SK-N-SH (cell line): ENCODE results near the gene GNG13. TPM values are rescaled to one million over a fixed set of nuclear protein-coding genes. Genes with fewer than 3 reads are reported as not detected.

Source experiments
- CTCF ChIA-PET: fragments of 300-600, 350-600 bp; formaldehyde crosslinking; extraction: SDS; loops from one replicate; lab custom pipeline; 2021; lab: Yijun Ruan, JAX
- POLR2A ChIA-PET: fragments of 350-600 bp; sonication (Branson Sonifier 250); formaldehyde crosslinking; extraction: SDS; loops from one replicate; lab custom pipeline; 2020; ENCODE audit warnings: antibody characterized with exemption, inconsistent platforms; lab: Yijun Ruan, JAX
- DNase-seq: peaks from one replicate; pipeline ENCODE4 v3.0.0; 2012
- H2AFZ ChIP-seq: fragments of 200-600 bp; sonication (generic); 2 replicates; pipeline ENCODE4 v1.8.1; 2016; ENCODE audit warnings: antibody characterized with exemption, mild to moderate bottlenecking, low read depth
- H3F3A ChIP-seq: fragments of 200-600 bp; sonication (generic); replicated peaks from 2 replicates; pipeline ENCODE3; 2016; ENCODE audit warnings: antibody characterized with exemption, mild to moderate bottlenecking; ENCODE audit not compliant: insufficient read depth
- H3K27ac ChIP-seq, 2 experiments: fragments of 200-500 bp in 1 of 2; fragments of 200-600 bp in 1 of 2; sonication (Bioruptor generic) in 1 of 2; sonication (generic), shearing (Covaris generic) in 1 of 2; 2 replicates each; pipeline versions ENCODE4 v1.5.1 to v1.6.1; 2014 to 2016; ENCODE audit warnings: low read depth in 2 of 2, inconsistent platforms in 1 of 2, low read length in 1 of 2, mild to moderate bottlenecking in 1 of 2, mixed read lengths in 1 of 2
- H3K27me3 ChIP-seq: fragments of 200-600 bp; sonication (generic), shearing (Covaris generic); 2 replicates; pipeline ENCODE4 v1.6.1; 2016; ENCODE audit warnings: mixed run types; ENCODE audit not compliant: insufficient read depth
- H3K36me3 ChIP-seq, 2 experiments: fragments of 200-500 bp in 1 of 2; fragments of 200-600 bp in 1 of 2; sonication (Bioruptor generic) in 1 of 2; sonication (generic) in 1 of 2; replicated peaks in 1 of 2; 2 replicates each; pipeline versions ENCODE3 to v1.5.1; 2014 to 2016; ENCODE audit warnings: low read length in 1 of 2, mild to moderate bottlenecking in 1 of 2; ENCODE audit not compliant: insufficient read depth in 2 of 2, control insufficient read depth in 1 of 2
- H3K4me1 ChIP-seq, 2 experiments: fragments of 200-500 bp in 1 of 2; fragments of 200-600 bp in 1 of 2; sonication (Bioruptor generic) in 1 of 2; sonication (generic), shearing (Covaris generic) in 1 of 2; 2 replicates each; pipeline versions ENCODE4 v1.5.1 to v1.6.1; 2014 to 2016; ENCODE audit warnings: low read depth in 1 of 2, low read length in 1 of 2, mixed run types in 1 of 2; ENCODE audit not compliant: insufficient read depth in 2 of 2, control insufficient read depth in 1 of 2
- H3K4me2 ChIP-seq: fragments of 200-600 bp; sonication (generic), shearing (Covaris generic); 2 replicates; pipeline ENCODE4 v1.6.1; 2017; ENCODE audit warnings: mixed run types
- H3K4me3 ChIP-seq, 2 experiments: fragments of 200-500 bp in 1 of 2; fragments of 200-600 bp in 1 of 2; sonication (Bioruptor generic) in 1 of 2; sonication (generic), shearing (Covaris generic) in 1 of 2; 2 replicates each; pipeline versions ENCODE4 v1.5.1 to v1.8.1; 2014 to 2016; ENCODE audit warnings: low read depth in 2 of 2, inconsistent platforms in 1 of 2, low read length in 1 of 2, mild to moderate bottlenecking in 1 of 2, mixed read lengths in 1 of 2, moderate library complexity in 1 of 2
- H3K79me2 ChIP-seq: fragments of 200-600 bp; sonication (generic); 2 replicates; pipeline ENCODE4 v1.8.1; 2017; ENCODE audit warnings: mild to moderate bottlenecking; ENCODE audit not compliant: insufficient read depth
- H3K9ac ChIP-seq: fragments of 200-600 bp; sonication (generic); 2 replicates; pipeline ENCODE4 v1.6.1; 2017; ENCODE audit warnings: mixed run types
- H3K9me2 ChIP-seq: fragments of 200-600 bp; sonication (generic); 2 replicates; pipeline ENCODE4 v1.6.1; 2017; ENCODE audit warnings: mixed run types
- H3K9me3 ChIP-seq: fragments of 200-600 bp; sonication (generic); 2 replicates; pipeline ENCODE4 v1.6.1; 2017; ENCODE audit warnings: mixed run types, mild to moderate bottlenecking, moderate library complexity
- H4K20me1 ChIP-seq: fragments of 200-600 bp; sonication (generic); 2 replicates; pipeline ENCODE4 v1.6.1; 2017; ENCODE audit warnings: mild to moderate bottlenecking, mixed run types; ENCODE audit not compliant: insufficient read depth
- ELF1 ChIP-seq: IDR thresholded peaks from 2 replicates; pipeline ENCODE4 v1.4.0; 2012
- EZH2phosphoT487 ChIP-seq: fragments of 200-600 bp; sonication (generic); IDR thresholded peaks from 2 replicates; pipeline ENCODE4 v1.6.1; 2017; ENCODE audit warnings: low read depth, mixed run types, mild to moderate bottlenecking, antibody characterized with exemption, moderate library complexity, borderline replicate concordance
- FOSL2 ChIP-seq: IDR thresholded peaks from 2 replicates; pipeline ENCODE4 v1.4.0; 2012; ENCODE audit warnings: low read depth, mild to moderate bottlenecking, moderate library complexity, borderline replicate concordance
- FOXJ3 ChIP-seq: sonication (generic); formaldehyde crosslinking; IDR thresholded peaks from 2 replicates; pipeline ENCODE4 v1.5.1; 2020; ENCODE audit warnings: mild to moderate bottlenecking, missing genetic modification reagents
- GABPA ChIP-seq: IDR thresholded peaks from 2 replicates; pipeline ENCODE4 v1.4.0; 2012; ENCODE audit warnings: low read depth, mild to moderate bottlenecking
- MAX ChIP-seq: IDR thresholded peaks from 2 replicates; pipeline ENCODE4 v1.4.0; 2012; ENCODE audit warnings: low read depth
- MEF2A ChIP-seq: IDR thresholded peaks from 2 replicates; pipeline ENCODE4 v1.4.0; 2012; ENCODE audit warnings: low read depth, borderline replicate concordance
- MXI1 ChIP-seq: IDR thresholded peaks from 2 replicates; pipeline ENCODE4 v1.6.1; 2012; ENCODE audit warnings: mild to moderate bottlenecking, low read depth, low read length, improper control_type of control experiment
- POLR2AphosphoS5 ChIP-seq: IDR thresholded peaks from 2 replicates; pipeline ENCODE4 v1.6.1; 2012; ENCODE audit warnings: low read depth, low read length
- RXRA ChIP-seq: IDR thresholded peaks from 2 replicates; pipeline ENCODE4 v1.4.0; 2012; ENCODE audit warnings: low read depth, mild to moderate bottlenecking, borderline replicate concordance
- SMC3 ChIP-seq: IDR thresholded peaks from 2 replicates; pipeline ENCODE4 v1.6.1; 2012; ENCODE audit warnings: low read depth, low read length, improper control_type of control experiment
- TAF1 ChIP-seq: IDR thresholded peaks from 2 replicates; pipeline ENCODE4 v1.6.1; 2012; ENCODE audit warnings: low read depth, mild to moderate bottlenecking, low read length, moderate library complexity, borderline replicate concordance
- TEAD4 ChIP-seq: IDR thresholded peaks from 2 replicates; pipeline ENCODE4 v1.4.0; 2012; ENCODE audit warnings: mild to moderate bottlenecking, borderline replicate concordance; ENCODE audit not compliant: insufficient read depth
- USF2 ChIP-seq: fragments of 150-350 bp; IDR thresholded peaks from 2 replicates; pipeline ENCODE4 v1.6.1; 2017; ENCODE audit warnings: antibody characterized with exemption, low read length, low read depth, borderline replicate concordance
- YY1 ChIP-seq: IDR thresholded peaks from 2 replicates; pipeline ENCODE4 v1.4.0; 2012; ENCODE audit warnings: low read depth, mild to moderate bottlenecking
- WGBS: methylation state at CpG from one replicate; pipeline ENCODE4 v1.1.6; 2017; ENCODE audit warnings: low lambda C conversion rate; 5-methylcytosine and 5-hydroxymethylcytosine counted together
- polyA plus RNA-seq, 3 experiments: library from polyadenylated mRNA; depleted of rRNA; stranded (reverse); fragments of >200 nt; gene quantifications; 2 replicates each; pipeline ENCODE4 v1.2.3, GENCODE V29; 2012
- TF ChIP-seq, protein P1 (sequence below): IDR thresholded peaks from 2 replicates; pipeline ENCODE4; 2012
- TF ChIP-seq, protein P2 (sequence below): IDR thresholded peaks from 2 replicates; pipeline ENCODE4 v1.4.0; 2012; ENCODE audit warnings: low read depth, borderline replicate concordance

The GNG13 gene
- polyA plus RNA-seq, 1 of the 3 experiments (the other 2 are of a cell fraction), result not detected

DNA sequence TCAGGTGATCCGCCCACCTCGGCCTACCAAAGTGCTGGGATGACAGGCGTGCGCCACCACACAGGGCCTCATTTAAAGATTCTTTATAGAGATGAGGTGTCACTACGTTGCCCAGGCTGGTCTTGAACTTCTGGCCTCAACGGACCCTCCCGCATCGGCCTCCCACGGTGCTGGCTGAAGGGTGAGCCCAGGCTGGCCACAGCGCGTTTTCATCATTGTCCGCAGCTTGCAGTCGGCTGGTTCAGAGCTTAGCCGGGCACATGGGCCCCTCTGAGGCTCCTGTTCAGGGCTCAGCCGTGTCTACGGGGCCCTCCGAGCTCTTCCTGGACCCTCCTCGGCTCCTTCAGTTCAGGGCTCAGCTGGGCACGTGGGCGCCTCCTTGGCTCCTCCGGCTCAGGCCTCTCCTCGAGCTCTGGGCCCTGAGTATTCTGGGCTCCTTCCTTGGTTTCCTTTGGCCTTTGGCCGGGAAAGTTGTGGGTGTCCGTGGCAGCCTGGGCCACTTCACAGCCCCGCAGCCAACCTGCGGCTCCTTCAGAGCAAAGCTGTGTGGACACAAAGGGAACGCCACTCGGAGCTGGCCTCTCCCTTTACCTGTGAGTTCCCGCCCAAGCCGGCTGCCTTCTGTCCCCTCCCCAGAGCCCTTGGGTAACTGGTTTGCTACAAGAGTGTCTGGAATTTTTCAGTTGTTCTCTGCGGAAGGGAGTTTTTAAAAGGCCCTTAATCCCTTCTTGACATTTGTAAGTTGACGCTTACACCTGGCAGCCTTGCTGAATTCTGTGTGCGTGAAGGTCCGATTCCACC is 41.2 kb downstream of the GNG13 start (continued):
- no peak for TF ChIP-seq POLR2AphosphoS5

DNA sequence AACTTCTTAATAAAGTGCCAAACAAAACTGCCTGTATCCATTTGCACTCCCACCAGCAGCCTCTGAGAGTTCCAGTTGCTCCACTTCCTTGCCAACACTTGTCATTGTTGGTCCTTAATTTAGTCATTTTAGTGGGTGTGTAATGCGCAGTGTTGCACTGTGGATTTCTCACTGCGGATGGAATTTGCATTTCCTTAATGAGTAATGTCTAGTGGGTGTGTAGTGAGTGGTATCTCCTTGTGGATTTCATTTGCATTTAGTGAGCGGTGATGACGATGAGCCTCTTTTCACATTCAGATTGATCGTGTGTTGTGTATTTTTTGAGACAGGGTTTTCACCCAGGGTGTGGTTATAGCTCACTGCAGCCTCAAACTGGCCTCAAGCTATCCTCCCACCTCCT is 44.1 kb downstream of the GNG13 start:
- no peaks in the 10 kb centered on the region for H3K4me1 ChIP-seq
- H3K9me3 ChIP-seq, result peaks cover 3% of the 10 kb centered on the region; the same call in 1 of the 2 replicates
- H3K9me2 ChIP-seq, result no peaks in the 10 kb centered on the region
- WGBS, result 72% methylated on average over 5 of the region's 5 CpGs
- H3K27me3 ChIP-seq, result no peaks in the 10 kb centered on the region
- H3K27ac ChIP-seq, result no peak overlapping the region
- H3K79me2 ChIP-seq, result no peaks in the 10 kb centered on the region
- H3F3A ChIP-seq, result no peaks in the 10 kb centered on the region
- H3K36me3 ChIP-seq, result no peaks in the 10 kb centered on the region
- no peak overlapping the region for H3K9ac ChIP-seq
- H2AFZ ChIP-seq, result no peak overlapping the region
- POLR2A ChIA-PET, result no interaction called here
- CTCF ChIA-PET, result interaction anchor here (2.3 kb wide), 1 partner anchor 15 kb away, joined by 9 read pairs; the partner anchor contains the start of gene CIAO3
- no peak overlapping the region for H3K4me2 ChIP-seq
- no peak overlapping the region for H3K4me3 ChIP-seq
- DNase-seq, result no peak
- no peaks in the 10 kb centered on the region for H4K20me1 ChIP-seq
- TF ChIP-seq EZH2phosphoT487 (no peak), TEAD4 (no peak), FOSL2 (no peak), SMC3 (no peak), GABPA (no peak), RXRA (no peak), YY1 (no peak), ELF1 (no peak), MEF2A (no peak), MAX (no peak), USF2 (no peak), MXI1 (no peak), TAF1 (no peak), FOXJ3 (CRISPR knock-in tag) (no peak)
- TF ChIP-seq, protein P1, sequence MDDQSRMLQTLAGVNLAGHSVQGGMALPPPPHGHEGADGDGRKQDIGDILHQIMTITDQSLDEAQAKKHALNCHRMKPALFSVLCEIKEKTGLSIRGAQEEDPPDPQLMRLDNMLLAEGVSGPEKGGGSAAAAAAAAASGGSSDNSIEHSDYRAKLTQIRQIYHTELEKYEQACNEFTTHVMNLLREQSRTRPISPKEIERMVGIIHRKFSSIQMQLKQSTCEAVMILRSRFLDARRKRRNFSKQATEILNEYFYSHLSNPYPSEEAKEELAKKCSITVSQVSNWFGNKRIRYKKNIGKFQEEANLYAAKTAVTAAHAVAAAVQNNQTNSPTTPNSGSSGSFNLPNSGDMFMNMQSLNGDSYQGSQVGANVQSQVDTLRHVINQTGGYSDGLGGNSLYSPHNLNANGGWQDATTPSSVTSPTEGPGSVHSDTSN, result no peak
- TF ChIP-seq, protein P2, sequence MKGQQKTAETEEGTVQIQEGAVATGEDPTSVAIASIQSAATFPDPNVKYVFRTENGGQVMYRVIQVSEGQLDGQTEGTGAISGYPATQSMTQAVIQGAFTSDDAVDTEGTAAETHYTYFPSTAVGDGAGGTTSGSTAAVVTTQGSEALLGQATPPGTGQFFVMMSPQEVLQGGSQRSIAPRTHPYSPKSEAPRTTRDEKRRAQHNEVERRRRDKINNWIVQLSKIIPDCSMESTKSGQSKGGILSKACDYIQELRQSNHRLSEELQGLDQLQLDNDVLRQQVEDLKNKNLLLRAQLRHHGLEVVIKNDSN, result no peak
